Activated T-helper 1 cell treated with anti-CD3 and anti-CD28 coated beads, Interleukin-2, amount 50 U/mL, for 16 hours (primary cell): Measurements from ENCODE around the gene HOPX.
"Not testable (repeated sequence)": the region's sequence is repeated elsewhere in the genome, so short reads cannot be mapped to it uniquely, and the experiment has no call there.

Experiments
- DNase-seq, 2 donors: peaks; one replicate each; pipeline ENCODE4 v3.0.0-alpha.2; 2020; ENCODE audit warnings: low read depth in 1 of 2, low spot score in 1 of 2

The HOPX gene, protein sequence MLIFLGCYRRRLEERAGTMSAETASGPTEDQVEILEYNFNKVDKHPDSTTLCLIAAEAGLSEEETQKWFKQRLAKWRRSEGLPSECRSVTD

DNA sequence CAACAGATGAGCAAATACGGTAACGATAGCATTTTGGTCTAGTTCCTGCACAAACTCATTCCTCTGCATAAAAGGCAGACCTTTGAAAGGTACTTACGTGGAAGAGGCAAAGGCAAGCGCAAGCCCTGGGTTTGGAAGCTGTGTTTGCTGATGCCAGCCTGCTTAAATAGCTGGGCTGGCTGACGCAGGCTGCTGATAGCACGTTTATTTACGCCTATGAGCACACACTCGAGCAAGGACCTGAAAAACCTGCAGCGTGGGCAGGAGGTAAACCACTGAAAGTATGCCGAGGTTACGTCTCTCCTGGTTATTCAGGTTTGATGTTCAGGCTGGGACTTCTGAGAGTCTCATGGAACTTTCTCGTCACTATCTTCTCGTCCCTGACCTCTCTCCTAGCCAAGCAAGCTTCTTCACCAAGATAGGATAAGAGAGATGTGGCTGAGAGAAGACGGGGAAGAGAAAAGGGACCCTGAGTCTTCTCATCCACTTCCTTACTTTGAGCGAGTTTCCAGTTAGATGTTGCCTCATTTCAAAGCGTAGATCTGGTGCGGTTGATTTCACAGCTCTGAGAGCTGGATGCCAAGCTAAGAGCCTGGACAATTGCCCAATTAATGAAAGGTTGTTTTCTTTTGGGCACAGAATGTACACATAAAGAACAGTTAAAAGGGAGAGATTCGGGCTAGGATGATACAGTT lies at the start of gene HOPX:
TSS of gene HOPX (minus strand) at position 139 of the 695 bp plus-strand sequence. CDS start 23,480 bp downstream, outside the sequence.
- DNase-seq = peak in 1 of 2 donors; percentile 38

DNA sequence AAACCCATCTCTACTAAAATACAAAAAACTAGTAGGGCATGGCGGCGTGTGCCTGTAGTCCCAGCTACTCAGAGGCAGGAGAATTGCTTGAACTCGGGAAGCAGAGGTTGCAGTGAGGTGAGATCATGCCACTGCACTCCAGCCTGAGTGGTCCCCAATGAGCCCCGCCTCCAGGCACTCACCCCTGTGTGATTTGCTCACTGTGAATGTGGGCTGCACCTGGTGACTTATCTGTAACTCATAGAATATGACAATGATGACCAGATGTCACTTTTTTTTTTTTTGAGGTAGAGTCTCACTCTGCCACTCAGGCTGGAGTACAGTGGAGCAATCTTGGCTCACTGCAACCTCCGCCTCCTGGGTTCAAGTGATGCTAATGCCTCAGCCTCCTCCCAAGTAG lies 49.0 kb upstream of the HOPX start:
- no peak for DNase-seq

DNA sequence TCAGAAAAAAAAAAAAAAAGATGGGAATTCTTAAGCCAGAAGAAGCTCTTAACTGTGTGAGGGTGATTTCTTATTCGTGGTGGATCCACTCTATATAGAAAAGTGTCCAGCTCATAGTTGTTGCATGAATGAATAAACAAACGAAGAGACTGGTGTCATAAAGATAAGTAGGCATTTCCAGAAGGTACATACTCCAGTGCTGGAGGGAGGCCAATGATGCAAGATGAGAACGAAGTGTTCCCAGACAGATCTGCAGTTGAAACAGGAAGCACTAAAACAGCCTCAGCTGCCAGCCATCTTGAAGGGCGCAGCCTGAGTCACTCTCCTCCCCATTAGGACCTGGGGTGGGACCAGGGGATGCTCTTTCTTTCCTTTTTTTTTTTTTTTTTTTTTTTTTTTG lies 47.4 kb upstream of the HOPX start:
- DNase-seq = no peak

DNA sequence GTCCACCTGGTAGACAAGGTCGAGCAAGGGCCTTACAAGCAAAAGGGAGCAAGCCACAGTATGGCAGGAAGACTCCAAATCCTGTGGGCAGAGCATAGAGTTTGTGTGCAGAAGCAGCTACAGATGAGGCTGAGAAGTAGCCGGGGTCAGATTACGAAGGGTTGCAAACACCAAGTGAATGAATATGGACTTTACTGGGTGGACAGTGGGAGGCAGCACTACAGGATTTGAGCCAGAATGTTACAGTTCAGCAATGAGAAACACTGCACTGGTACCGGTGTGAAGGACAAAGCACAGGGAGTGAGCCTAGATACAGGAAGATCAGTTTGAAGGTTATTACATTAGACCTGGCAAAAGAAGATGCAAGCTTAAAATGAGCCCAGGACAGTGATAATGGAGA lies 46.1 kb upstream of the HOPX start:
- DNase-seq = no peak

DNA sequence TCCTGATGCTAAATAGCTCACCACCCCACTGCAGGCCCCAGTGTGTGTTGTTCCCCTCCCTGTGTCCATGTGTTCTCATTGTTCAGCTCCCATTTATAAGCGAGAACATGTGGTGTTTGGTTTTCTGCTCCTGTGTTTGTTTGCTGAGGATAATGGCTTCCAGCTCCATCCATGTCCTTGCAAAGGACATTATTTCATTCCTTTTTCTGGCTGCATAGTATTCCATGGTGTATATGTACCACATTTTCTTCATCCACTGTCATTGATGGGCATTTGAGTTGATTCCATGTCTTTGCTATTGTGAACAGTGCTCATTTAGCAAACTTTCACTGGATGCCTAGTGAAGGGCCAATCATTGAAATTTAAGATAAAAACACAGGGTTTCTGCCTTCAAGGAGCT lies 45.5 kb upstream of the HOPX start:
- DNase-seq = not testable (repeated sequence)

DNA sequence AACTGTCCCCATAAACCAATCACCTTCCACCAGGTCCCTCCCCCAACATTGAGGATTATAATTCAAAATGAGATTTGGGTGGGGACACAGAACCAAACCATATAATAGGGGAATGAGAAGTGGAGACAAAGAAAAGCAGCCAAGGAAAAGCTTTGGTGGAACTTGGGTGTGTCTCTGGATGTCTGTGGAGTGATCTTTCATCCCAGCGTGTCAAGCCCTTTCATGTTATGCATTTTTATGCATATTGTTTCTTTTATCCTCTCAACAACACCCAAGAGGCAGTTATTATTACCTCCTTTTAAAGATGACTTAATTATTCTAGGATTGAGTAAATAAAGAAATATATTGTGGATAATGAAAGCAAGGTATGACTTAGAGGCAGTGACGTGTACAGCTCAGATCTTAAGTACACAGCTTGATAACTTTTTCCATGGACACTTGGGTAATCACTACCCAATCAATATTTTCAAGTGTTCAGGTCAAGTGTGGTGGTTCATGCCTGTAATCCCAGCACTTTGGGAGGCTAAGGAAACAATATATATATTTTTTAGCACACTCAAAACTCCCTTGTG lies 42.6 kb upstream of the HOPX start:
- DNase-seq = no peak

DNA sequence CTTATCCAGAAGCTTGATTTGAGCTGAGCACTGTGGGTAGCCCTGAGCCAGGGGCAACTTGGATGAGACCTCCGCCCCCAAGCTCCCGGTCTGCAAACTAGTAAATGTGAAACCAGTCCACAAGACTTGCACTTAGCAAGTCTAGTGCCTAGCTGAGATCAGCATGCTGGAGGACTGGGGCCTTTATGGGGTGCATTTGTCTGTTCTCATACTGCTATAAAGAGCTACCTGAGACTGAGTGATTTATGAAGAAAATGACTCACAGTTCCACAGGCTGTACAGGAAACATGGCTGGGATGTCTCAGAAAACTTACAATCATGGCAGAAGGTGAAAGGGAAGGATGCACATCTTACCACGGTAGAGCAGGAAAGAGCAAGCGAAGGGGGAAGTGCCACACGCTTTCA lies 42.1 kb upstream of the HOPX start:
- no peak for DNase-seq

DNA sequence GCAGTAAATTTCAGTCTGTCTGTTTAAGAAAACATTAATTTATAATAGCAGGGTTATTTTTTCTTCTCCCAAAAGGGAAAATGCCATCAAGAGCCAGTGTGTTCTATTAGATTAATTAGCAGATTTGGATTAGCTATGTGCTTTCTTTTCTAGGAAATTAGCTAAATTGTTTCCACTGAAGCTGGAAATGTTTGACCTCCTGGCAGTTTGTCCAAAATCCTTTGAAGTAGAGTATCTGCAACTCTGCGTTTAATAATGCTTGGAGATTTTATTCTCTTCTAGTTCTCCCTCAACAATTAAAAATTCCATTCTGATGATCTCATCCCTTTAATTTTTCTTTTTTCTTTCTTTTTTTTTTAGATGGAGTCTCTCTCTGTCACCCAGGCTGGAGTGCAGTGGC lies 27.1 kb upstream of the HOPX start:
- DNase-seq = no peak

DNA sequence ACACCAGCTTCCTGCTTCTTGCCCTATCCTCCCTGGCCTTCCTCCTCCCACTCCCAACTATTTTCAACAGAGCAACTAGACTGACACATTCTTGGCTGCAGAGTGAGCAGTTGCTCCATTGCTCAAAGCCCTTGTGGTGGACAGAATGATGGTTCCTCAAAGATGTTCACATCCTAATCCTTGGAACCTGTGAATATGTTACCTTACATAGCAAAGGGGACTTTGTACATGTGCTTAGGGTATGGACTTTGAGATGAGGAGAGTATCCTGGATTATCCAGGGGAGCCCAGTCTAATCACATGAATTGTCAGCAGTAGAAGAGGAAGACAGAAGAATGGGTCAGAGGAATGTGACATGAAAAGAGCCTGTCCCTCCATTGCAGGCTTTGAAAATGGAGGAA lies 24.9 kb upstream of the HOPX start:
- DNase-seq = no peak

DNA sequence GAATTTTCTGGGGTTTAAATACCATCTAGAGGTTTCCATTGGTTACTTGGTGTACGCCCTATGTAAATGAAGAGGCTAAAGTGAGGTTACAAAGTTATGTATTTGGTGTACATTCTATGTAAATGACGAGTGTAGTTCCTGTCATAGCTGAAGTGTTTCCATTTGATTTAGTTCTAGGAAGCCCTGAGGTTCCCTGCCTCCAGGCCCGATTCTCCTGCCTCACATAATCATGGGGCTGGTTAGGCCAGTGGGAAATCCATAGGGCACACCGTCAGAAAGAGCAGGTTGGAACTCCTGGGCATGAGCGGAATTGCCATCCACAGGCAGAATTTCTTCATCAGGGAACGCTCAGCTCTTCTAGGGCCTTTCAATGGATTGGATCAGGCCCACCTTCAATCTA lies 24.2 kb upstream of the HOPX start:
- DNase-seq = no peak

DNA sequence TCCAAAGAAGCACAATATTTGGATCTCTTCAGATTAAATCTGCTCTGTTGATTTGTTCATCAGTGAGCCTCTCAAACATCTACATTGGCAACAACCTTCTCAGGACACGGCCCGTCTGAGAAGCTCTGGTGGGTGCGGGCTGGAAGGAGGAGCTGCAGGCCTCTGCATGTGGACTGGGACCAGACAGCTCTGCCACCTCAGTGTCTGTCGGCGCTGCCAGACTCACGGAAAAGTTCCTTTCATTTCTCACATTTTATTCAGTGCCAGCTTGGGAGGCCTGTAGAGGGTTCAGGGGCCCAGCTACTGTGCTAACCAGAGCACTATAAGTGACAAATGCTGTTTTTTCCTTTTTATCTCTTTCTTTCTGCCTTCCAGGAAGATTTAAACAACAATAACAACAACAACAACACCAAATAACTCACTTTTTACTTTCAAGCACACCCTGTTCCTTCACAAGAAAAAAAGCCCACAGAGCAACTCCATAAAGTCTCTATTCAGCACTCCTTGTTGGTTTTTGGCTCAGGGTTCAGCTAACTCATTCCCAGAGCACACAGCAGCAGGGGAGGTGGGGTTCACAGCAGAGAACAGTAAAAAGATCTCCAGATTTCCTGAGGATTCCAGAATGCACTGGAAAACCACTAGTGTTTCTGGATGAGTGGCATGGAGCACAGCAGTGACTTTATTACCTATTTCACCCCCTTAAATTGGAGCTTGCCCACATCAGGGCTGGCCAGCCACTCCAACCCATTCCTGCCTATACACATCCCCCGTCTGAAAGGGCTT lies 23.2 kb upstream of the HOPX start:
- no peak for DNase-seq

DNA sequence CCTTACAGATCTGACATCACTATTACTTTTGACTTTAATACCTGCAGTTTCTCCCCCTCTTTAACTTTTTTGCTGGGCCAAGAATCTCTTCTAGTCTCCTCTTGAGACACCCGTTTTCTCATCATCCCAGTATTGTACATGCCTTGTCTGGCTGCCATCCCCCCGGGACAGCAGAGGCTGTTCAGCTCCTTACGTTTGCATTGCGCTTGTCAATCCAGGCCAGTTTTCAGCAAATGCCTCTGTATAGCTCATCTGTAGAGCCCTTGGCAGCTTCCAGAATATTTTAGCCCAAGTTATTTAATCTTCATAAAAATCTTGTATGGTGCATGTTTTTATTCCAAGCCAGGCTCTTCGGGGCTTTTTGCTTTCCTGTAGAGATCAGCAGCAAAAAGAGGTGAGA lies 22.3 kb upstream of the HOPX start:
- no peak for DNase-seq

DNA sequence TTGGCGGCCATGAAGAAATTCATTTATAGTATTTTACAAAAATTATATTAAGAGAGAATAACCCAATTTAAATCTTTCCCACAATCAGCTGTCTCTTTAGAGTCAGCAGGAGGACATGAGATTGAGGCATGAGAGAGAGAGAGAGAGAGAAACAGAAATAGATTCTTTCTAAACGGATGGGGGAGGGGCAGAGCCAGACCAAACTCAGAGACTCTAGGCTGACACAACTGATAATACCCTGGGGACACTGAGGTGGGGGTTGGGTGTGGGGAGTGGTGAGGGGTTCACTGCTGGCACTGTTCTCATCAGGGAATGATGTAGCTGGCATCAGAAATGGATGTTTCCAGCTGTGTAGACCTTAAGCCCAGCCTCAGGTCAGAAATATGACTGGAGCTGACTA lies 20.5 kb upstream of the HOPX start:
- DNase-seq = no peak

DNA sequence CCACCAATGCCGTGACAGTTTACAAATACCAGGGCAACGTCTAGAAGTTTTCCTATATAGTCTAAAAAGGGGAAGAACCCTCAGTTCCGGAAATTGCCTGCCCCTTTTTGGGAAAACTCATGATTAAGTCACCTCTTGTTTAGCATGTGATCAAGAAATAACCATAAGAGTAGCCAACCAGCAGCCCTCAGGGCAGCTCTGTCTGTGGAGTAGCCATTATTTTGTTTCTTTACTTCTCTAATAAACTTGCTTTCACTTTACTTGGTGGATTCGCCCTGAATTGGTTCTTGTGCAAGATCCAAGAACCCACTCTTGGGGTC lies 20.0 kb upstream of the HOPX start:
- no peak for DNase-seq

DNA sequence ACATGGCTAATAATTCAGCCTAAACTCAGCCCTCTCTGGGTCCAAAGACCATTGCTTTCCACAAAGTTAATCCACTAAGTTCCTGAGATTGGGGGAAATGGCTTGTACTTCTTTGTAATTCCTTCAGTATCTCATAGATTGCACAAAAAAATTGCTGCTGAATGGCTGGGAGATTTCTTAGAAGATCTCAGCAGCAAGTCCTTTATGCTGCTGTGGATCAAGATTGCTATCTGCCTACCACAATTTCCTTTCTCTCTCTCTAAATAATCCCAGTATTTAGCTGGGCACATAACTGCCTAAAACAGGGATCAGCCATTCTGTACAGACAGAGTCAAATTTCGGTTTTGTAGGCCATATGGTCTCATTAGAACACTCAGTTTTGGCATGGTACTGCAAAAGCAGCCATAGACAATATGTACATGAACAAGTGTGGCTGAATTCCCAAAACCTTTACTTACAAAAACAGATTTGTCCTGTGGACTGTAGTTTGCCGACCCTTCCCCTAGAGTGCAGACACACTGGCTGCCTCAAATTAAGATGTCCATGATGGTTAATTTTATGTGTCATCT lies 18.5 kb upstream of the HOPX start:
- DNase-seq = no peak

DNA sequence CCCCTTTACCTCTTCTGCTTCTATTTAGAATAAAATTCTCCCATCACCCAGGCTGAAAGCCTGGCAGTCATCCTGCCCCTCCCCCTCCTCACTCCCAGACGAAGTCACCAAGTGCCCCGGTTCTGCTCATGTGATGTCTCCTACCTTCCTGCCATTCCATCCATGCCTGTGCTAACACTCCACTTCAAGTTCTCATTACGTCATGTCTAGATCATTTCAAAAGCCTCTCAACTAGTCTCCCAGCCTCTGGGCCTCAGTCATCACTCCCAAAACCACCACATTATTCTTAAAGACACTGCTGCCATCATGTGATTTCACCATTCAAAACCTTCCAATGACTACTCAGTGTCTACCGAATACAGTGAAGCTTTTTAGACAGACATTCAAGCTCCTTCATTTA lies 17.2 kb upstream of the HOPX start:
- no peak for DNase-seq

DNA sequence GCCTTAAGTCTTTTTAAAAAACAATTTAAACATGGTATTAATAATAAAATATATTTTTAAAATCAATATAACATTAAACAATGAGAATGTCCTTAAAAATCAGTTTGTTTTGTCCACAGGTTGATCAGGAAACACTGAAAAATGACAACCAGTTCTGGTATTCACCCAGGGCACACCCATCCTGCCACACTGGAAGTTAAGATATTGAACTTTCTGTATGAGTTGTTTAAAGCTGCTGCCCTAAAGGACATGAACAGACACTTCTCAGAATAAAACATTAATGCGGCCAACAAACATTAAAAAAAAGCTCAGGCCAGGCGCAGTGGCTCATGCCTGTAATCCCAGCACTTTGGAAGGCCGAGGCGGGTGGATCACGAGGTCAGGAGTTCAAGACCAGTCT lies 15.0 kb upstream of the HOPX start:
- DNase-seq = no peak

DNA sequence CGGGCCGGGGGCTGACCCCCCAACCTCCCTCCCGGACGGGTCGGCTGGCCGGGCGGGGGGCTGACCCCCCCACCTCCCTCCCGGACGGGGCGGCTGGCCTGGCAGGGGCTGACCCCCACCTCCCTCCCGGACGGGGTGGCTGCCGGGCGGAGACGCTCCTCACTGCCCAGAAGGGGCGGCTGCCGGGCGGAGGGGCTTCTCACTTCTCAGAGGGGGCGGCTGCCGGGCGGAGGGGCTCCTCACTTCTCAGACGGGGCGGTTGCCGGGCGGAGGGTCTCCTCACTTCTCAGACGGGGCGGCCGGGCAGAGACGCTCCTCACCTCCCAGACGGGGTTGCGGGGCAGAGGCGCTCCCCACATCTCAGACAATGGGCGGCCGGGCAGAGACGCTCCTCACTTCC lies 12.4 kb upstream of the HOPX start:
- DNase-seq = not testable (repeated sequence)

DNA sequence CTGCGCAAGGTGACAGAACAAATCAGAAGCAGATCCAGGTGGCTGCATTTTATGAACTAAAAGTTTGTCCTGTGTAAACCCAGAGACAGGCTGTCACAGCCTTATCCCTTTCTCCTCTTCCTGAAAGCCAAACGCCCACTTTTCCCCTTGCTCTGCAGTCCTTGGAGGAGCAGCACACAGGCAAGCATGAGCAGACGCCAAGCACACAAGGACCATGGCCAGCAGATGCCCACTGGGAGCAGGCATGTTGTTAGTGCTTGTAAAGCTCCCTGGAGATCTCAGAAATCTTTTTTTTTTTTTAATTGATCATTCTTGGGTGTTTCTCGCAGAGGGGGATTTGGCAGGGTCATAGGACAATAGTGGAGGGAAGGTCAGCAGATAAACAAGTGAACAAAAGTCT lies 11.5 kb upstream of the HOPX start:
- no peak for DNase-seq

DNA sequence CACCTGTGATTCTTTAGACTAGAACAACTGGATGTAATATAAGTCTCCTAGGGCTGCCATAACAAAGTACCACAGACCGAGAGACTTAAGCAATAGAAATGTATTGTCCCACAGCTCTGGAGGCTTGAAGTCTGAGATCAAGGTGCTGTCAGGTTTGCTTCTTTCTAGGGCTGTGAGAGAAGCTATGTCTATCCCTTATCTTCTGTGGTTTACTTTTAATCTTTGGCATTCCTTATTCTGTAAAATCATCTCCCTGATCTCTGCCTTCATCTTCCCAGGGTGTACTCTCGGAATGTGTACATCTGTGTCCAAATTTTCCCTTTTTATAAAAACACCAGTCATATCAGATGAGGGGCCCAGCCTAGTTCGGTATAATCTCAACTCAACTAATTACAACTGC lies 10.3 kb upstream of the HOPX start:
- no peak for DNase-seq

DNA sequence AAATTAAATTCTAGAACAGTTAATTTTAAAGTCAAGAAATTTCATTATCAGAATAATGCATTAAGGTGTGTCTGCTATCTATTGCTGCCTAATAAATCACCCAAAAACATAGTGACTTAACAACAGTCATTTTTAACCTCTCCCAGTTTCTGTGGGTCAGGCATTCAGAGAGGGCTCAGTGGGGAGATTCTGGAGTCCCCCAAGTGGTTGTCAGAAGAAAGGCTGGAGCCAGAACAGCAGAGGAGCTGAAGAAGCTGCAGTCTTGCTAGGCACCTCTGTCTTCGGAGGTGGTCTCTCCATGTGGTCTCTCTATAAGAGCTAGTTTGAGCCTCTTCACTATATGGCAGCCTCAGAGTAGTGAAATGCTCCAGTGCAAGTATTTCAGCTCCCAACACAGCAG lies 9.3 kb upstream of the HOPX start:
- DNase-seq = no peak
